ENCODE results near the gene GRIK1.
A peak's percentile ranks its signal among the peaks of the same experiment; 100 is the strongest.

GRIK1 gene

DNA sequence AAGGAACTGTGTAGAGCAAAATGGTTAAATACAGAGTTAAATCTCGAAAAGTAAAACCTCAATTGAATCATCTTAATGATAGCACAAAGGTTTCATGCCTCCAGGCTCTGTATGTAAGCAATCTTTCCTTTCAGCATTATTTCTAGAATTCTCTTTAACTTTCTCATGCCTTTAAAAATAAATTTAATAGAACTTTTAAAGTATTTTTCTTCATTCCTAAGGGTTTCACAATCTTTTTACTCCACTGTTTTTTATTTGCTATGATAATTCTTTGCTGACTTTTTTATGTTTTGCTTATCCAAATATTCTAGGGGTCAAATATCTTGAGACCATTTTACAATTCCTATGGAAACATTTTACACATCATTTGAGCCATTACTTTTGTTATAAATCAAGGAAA lies 353.1 kb downstream of the GRIK1 start:
- Histone ChIP-seq H3K4me2 (ENCODE audit: low read length) (no peak overlapping the region), H3K9ac (ENCODE audit: low read length) (no peak overlapping the region)

GRCh38 chr21:29585462-29585861 lies 354.3 kb downstream of the GRIK1 start:
- no peaks in the 10 kb centered on the region for H3K27me3 ChIP-seq (ENCODE audit: insufficient read depth, low read length)
- H2AK5ac ChIP-seq (ENCODE audit: low read length): no peak overlapping the region
- no peak overlapping the region for H3K9ac ChIP-seq (ENCODE audit: low read length)
- H4K8ac ChIP-seq (ENCODE audit: low read depth, low read length): no peak overlapping the region
- no peak overlapping the region for H4K12ac ChIP-seq (ENCODE audit: low read depth, low read length)
- no peaks in the 10 kb centered on the region for H3K9me3 ChIP-seq (ENCODE audit: insufficient read depth, low read depth, low read length)
- no peaks in the 10 kb centered on the region for H3K36me3 ChIP-seq (ENCODE audit: control insufficient read depth in 1 of 2, insufficient read depth in 2 of 2, low read length in 2 of 2)
- no peaks in the 10 kb centered on the region for H3K79me2 ChIP-seq (ENCODE audit: control insufficient read depth, insufficient read depth, low read length, poor library complexity)
- H3K4ac ChIP-seq (ENCODE audit: low read depth, low read length): no peak overlapping the region
- no peak overlapping the region for H3K27ac ChIP-seq (ENCODE audit: low read depth, low read length)
- no peak overlapping the region for H3K18ac ChIP-seq (ENCODE audit: low read length)
- H4K91ac ChIP-seq (ENCODE audit: low read depth, low read length): no peak overlapping the region
- no peak overlapping the region for H3K4me2 ChIP-seq (ENCODE audit: low read length)
- H2AFZ ChIP-seq (ENCODE audit: insufficient read depth, low read length, poor library complexity): no peak overlapping the region
- H2BK12ac ChIP-seq (ENCODE audit: low read length): no peak overlapping the region
- WGBS (ENCODE audit: extremely low coverage, insufficient coverage, insufficient read length): no CpG with 5 or more reads among the region's 3 CpGs
- H3K79me1 ChIP-seq (ENCODE audit: low read length): no peaks in the 10 kb centered on the region
- no peaks in the 10 kb centered on the region for H3K4me1 ChIP-seq (ENCODE audit: control insufficient read depth in 1 of 2, insufficient read depth in 2 of 2, low read length in 2 of 2)
- H2BK5ac ChIP-seq (ENCODE audit: low read depth, low read length, poor library complexity): no peak overlapping the region
- DNase-seq: peak; percentile 7 to 25
- no peak overlapping the region for H3K14ac ChIP-seq (ENCODE audit: low read length)
- peak overlapping the region; percentile 57 for H3K23ac ChIP-seq (ENCODE audit: low read length)
- no peak overlapping the region for H3K4me3 ChIP-seq (ENCODE audit: low read depth, low read length)
- H2BK120ac ChIP-seq (ENCODE audit: insufficient read depth, low read length, poor library complexity): no peak overlapping the region

More for the DNA sequence above, 353.1 kb downstream of the GRIK1 start:
- H4K8ac ChIP-seq (ENCODE audit: low read depth, low read length): no peak overlapping the region
- H2BK5ac ChIP-seq (ENCODE audit: low read depth, low read length, poor library complexity): no peak overlapping the region
- H3K18ac ChIP-seq (ENCODE audit: low read length): no peak overlapping the region
- no peak overlapping the region for H2AK5ac ChIP-seq (ENCODE audit: low read length)
- no peak overlapping the region for H2AFZ ChIP-seq (ENCODE audit: insufficient read depth, low read length, poor library complexity)
- no peaks in the 10 kb centered on the region for H3K36me3 ChIP-seq (ENCODE audit: control insufficient read depth in 1 of 2, insufficient read depth in 2 of 2, low read length in 2 of 2)
- no peaks in the 10 kb centered on the region for H3K9me3 ChIP-seq (ENCODE audit: insufficient read depth, low read depth, low read length)
- no peak overlapping the region for H3K4me3 ChIP-seq (ENCODE audit: low read depth, low read length)
- H2BK120ac ChIP-seq (ENCODE audit: insufficient read depth, low read length, poor library complexity): no peak overlapping the region
- H3K27ac ChIP-seq (ENCODE audit: low read depth, low read length): no peak overlapping the region
- no peaks in the 10 kb centered on the region for H3K4me1 ChIP-seq (ENCODE audit: control insufficient read depth in 1 of 2, insufficient read depth in 2 of 2, low read length in 2 of 2)
- H3K79me2 ChIP-seq (ENCODE audit: control insufficient read depth, insufficient read depth, low read length, poor library complexity): no peaks in the 10 kb centered on the region
- H3K14ac ChIP-seq (ENCODE audit: low read length): no peak overlapping the region
- no peaks in the 10 kb centered on the region for H3K27me3 ChIP-seq (ENCODE audit: insufficient read depth, low read length)
- H3K23ac ChIP-seq (ENCODE audit: low read length): no peak overlapping the region
- H2BK12ac ChIP-seq (ENCODE audit: low read length): no peak overlapping the region
- H3K4ac ChIP-seq (ENCODE audit: low read depth, low read length): no peak overlapping the region
- H4K12ac ChIP-seq (ENCODE audit: low read depth, low read length): no peak overlapping the region
- no peak for DNase-seq
- no peak overlapping the region for H4K91ac ChIP-seq (ENCODE audit: low read depth, low read length)
- no peaks in the 10 kb centered on the region for H3K79me1 ChIP-seq (ENCODE audit: low read length)
- WGBS (ENCODE audit: extremely low coverage, insufficient coverage, insufficient read length): no CpG with 5 or more reads among the region's 1 CpG

DNA sequence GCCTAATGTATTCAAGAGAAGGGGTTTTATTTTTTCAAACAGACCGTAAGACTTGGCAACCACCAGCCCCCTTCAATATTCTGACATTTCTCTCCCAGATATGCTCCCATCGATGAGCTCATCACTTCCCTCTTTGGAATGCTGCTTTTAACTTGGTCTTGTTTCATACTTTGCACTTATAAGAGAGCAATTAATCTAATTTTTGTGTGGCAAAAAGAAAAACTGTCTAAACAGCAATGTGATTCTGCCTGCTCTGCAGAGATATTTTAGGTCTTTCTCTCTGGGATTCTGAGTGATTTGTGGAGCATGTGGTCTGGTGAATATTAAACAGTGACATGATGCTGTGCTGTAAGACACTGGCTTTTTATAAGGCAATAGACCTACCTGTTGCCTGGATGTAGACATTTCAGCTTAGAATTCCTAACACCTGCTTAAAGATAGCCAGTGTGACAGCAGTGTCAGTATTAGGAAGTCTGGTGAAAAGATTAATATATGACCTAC lies 356.3 kb downstream of the GRIK1 start:
- WGBS (ENCODE audit: extremely low coverage, insufficient coverage, insufficient read length): no CpG with 5 or more reads among the region's 2 CpGs
- H3K4me1 ChIP-seq (ENCODE audit: control insufficient read depth in 1 of 2, insufficient read depth in 2 of 2, low read length in 2 of 2): no peaks in the 10 kb centered on the region

DNA sequence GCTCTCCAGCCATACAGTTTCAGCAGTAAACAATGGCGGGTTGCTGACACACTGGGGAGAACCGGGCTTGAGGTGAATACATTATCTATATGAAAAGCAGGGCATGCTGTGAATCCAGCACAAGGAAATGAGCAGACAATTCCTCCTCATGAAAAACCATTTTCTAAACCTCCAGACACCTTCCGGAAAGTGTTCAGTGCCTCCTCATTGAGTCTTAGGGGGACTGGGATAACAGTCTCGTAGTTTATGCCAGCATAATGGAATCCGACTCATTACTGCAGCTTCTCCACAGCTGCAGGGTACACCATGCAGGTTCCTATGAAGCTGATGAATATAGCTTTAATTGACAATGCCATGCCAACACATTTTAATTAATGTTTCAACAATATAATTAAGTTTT lies 356.9 kb downstream of the GRIK1 start:
- no peaks in the 10 kb centered on the region for H3K79me1 ChIP-seq (ENCODE audit: low read length)

More for the DNA sequence above, 356.3 kb downstream of the GRIK1 start:
- H3K79me2 ChIP-seq (ENCODE audit: control insufficient read depth, insufficient read depth, low read length, poor library complexity): no peaks in the 10 kb centered on the region
- H3K18ac ChIP-seq (ENCODE audit: low read length): no peak overlapping the region
- H3K23ac ChIP-seq (ENCODE audit: low read length): no peak overlapping the region
- H2BK5ac ChIP-seq (ENCODE audit: low read depth, low read length, poor library complexity): no peak overlapping the region
- H3K79me1 ChIP-seq (ENCODE audit: low read length): no peaks in the 10 kb centered on the region
- H4K91ac ChIP-seq (ENCODE audit: low read depth, low read length): no peak overlapping the region
- no peak overlapping the region for H3K27ac ChIP-seq (ENCODE audit: low read depth, low read length)
- H3K4me3 ChIP-seq (ENCODE audit: low read depth, low read length): no peak overlapping the region
- H2BK120ac ChIP-seq (ENCODE audit: insufficient read depth, low read length, poor library complexity): no peak overlapping the region
- no peaks in the 10 kb centered on the region for H3K27me3 ChIP-seq (ENCODE audit: insufficient read depth, low read length)
- no peak overlapping the region for H2AFZ ChIP-seq (ENCODE audit: insufficient read depth, low read length, poor library complexity)
- H3K4me2 ChIP-seq (ENCODE audit: low read length): no peak overlapping the region
- H3K9me3 ChIP-seq (ENCODE audit: insufficient read depth, low read depth, low read length): no peaks in the 10 kb centered on the region
- H3K14ac ChIP-seq (ENCODE audit: low read length): no peak overlapping the region
- no peak overlapping the region for H3K4ac ChIP-seq (ENCODE audit: low read depth, low read length)
- no peak overlapping the region for H3K9ac ChIP-seq (ENCODE audit: low read length)
- no peak overlapping the region for H2BK12ac ChIP-seq (ENCODE audit: low read length)
- H2AK5ac ChIP-seq (ENCODE audit: low read length): no peak overlapping the region
- H4K12ac ChIP-seq (ENCODE audit: low read depth, low read length): no peak overlapping the region
- H4K8ac ChIP-seq (ENCODE audit: low read depth, low read length): no peak overlapping the region
- no peak for DNase-seq
- H3K36me3 ChIP-seq (ENCODE audit: control insufficient read depth in 1 of 2, insufficient read depth in 2 of 2, low read length in 2 of 2): no peaks in the 10 kb centered on the region

More for the DNA sequence above, 356.9 kb downstream of the GRIK1 start:
- H3K23ac ChIP-seq (ENCODE audit: low read length): no peak overlapping the region
- H4K12ac ChIP-seq (ENCODE audit: low read depth, low read length): no peak overlapping the region
- H3K4me2 ChIP-seq (ENCODE audit: low read length): no peak overlapping the region
- no peak overlapping the region for H3K27ac ChIP-seq (ENCODE audit: low read depth, low read length)
- H3K18ac ChIP-seq (ENCODE audit: low read length): no peak overlapping the region
- H3K27me3 ChIP-seq (ENCODE audit: insufficient read depth, low read length): no peaks in the 10 kb centered on the region
- no peak overlapping the region for H2BK12ac ChIP-seq (ENCODE audit: low read length)
- H3K79me2 ChIP-seq (ENCODE audit: control insufficient read depth, insufficient read depth, low read length, poor library complexity): no peaks in the 10 kb centered on the region
- no peak overlapping the region for H4K91ac ChIP-seq (ENCODE audit: low read depth, low read length)
- H3K4me3 ChIP-seq (ENCODE audit: low read depth, low read length): no peak overlapping the region
- no peak overlapping the region for H2AFZ ChIP-seq (ENCODE audit: insufficient read depth, low read length, poor library complexity)
- WGBS (ENCODE audit: extremely low coverage, insufficient coverage, insufficient read length): no CpG with 5 or more reads among the region's 5 CpGs
- H2BK5ac ChIP-seq (ENCODE audit: low read depth, low read length, poor library complexity): no peak overlapping the region
- H2AK5ac ChIP-seq (ENCODE audit: low read length): no peak overlapping the region
- H4K8ac ChIP-seq (ENCODE audit: low read depth, low read length): no peak overlapping the region
- H3K4ac ChIP-seq (ENCODE audit: low read depth, low read length): no peak overlapping the region
- no peak overlapping the region for H3K9ac ChIP-seq (ENCODE audit: low read length)
- H3K9me3 ChIP-seq (ENCODE audit: insufficient read depth, low read depth, low read length): no peaks in the 10 kb centered on the region
- H2BK120ac ChIP-seq (ENCODE audit: insufficient read depth, low read length, poor library complexity): no peak overlapping the region
- no peaks in the 10 kb centered on the region for H3K4me1 ChIP-seq (ENCODE audit: control insufficient read depth in 1 of 2, insufficient read depth in 2 of 2, low read length in 2 of 2)
- no peak overlapping the region for H3K14ac ChIP-seq (ENCODE audit: low read length)
- no peaks in the 10 kb centered on the region for H3K36me3 ChIP-seq (ENCODE audit: control insufficient read depth in 1 of 2, insufficient read depth in 2 of 2, low read length in 2 of 2)
- DNase-seq: no peak

Data from trophoblast cell (in vitro differentiated cells and primary cell).